GM12801 (cell line): ENCODE results near the gene BTF3.

Experiments used
- CTCF ChIP-seq: IDR thresholded peaks from one replicate; pipeline ENCODE4 v1.5.1; 2011; ENCODE audit warnings: control low read depth; ENCODE audit not compliant: insufficient read length; ENCODE audit errors: extremely low read depth

Gene BTF3

GRCh38 chr5:73498057-73498992 is at the start of gene BTF3:
Gene BTF3, plus strand, starts transcription at chr5:73498442. Its CDS starts 226 bp downstream, at chr5:73498668.
- TF ChIP-seq CTCF = no peak

DNA sequence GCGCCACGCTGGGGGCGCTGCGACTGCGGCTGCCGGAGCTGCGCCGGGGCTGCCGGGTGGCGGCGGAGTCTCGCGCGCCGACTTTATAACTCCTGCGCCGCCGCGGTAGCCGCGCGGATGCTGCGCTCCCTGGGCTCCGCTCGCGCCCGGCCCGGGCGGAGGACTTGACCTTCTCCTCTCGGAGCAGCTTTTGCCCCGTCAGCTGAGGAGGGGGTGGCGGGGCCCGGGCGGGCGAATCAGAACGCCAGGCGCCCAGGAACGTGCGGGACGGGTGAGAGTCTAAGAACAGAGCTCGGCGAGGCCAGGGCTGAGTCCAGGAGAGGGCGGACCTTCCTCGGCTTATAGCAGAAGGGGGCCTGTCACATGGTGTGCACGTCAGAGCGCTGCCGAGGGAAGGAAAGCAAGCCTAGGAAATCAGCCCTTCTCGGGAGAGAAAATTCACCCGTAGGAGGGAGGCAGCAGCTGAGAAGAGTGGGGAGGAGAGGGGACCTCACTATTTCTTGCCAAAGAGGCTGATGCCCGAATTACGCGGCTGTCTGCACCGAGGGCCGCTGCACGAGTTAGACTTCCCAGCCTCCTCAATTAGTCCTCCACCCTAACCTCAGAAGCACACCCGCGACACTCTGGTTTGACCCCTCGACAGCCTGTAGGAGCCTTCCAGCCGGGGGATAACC is 49.6 kb upstream of the BTF3 start, which contains the start of gene FOXD1:
TSS of gene FOXD1 (minus strand) at position 315 of the 674 bp plus-strand sequence. CDS start 415 bp downstream, outside the sequence.
- no peak for TF ChIP-seq CTCF

DNA sequence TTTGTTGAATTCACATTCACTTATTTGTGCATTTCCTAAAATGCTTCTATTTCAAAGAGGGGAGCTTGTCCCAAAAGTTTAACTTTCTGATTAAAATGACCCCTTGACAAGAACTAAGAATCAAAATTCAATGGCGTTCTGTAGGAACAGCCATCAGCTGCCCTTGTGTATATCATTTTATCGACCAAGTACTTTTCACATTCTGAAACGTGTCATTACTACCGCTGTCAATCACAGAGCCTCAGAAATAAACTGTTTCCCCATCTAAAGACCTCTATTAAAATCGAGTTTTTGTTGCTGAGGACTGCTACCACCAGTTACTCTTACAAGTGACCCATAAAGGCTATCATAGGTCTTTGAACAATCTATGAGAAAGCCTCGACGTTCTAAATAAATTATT is 48.1 kb upstream of the BTF3 start:
- no peak for TF ChIP-seq CTCF

DNA sequence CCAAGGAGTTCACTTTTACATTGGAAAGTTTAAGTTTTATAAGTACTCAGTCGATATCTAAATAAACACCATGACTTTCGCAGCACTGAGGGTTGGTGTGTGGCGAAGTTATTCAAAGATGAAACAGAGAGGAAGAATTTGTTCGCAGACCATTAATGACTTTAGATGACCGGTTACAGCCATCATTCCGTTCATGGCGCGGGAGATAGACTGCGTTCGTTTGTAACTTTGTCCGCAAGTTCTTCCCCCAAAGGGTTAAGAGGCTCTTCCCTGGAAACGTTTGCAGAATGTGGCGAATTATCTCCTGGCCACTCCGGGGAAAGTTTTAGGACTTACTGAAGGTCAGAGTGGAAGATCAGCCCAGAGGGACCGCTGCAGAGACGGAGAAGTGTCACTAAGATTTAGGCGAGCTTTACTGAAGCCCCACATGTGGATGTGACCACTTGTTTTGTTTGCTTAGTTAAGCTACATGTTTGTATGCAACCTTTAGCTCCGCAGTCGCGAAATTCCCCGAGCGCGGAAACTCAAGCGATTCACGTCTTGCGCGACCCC is 47.5 kb upstream of the BTF3 start:
- TF ChIP-seq CTCF = no peak

DNA sequence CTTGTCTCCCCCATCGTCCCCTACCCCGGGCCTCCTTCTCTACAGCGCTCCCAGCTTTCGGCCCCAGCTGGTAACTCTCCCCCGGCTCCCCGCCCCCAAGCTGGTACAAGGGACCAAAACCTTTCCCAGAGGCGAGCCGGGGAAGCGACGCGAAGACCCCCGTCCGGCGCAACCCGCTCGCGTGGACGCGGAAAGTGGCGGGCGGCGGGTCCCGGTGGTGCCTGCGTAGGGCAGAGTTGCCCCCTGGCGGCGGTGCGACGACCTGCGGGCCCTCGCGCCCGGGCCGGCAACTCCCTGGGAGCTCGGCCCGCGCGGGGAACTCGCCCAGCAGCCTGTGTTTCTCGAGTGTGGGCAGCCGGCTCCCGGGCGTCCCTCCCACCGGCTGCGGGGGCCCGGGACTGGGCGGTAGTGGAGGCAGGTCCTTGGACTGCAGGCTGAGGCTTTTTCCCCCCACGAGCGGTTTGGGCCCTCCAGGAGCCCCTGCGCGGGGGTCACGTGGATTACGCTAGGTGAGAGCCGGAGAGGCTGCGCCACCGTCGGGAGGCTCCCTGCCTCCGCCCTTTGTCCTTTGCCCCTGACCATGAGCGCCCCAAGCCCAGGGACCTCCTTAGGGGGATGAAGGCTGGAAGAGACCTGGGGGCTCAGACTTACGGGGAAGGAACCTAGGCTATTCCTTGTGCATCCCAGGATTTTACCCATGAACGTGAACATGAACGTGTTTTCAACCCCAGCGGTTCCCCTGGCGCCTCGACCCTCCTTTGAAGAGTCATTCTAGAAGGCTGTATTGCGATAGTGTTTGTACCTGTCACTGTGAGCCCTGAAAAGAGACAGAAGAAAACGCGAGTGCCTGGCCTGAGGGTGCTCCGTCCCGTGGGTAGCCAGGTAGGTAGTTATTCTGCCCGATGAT is 46.8 kb upstream of the BTF3 start:
- TF ChIP-seq CTCF = no peak

DNA sequence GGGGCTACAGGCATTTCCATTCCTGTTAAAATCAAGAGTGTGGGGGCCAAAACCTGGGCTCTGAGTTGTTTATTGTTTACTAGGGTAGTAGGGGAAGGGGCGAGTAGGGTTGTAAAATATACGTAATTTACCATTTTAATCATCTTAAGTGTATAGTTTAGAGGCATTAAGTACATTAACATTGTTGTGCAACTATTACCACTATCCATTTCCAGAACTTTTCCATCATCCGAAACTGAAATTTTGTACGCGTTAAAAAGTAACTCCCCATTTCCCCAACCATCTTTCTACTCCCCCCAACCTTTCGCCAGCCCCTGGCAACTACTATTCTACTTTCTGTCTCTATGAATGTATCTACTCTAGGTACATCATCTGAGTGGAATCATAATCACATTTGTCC is 46.0 kb upstream of the BTF3 start:
- TF ChIP-seq CTCF = no peak
